ENCODE data around the gene KLHL25.
"Not testable (repeated sequence)": the region's sequence is repeated elsewhere in the genome, so short reads cannot be mapped to it uniquely, and the experiment has no call there.

The KLHL25 gene

GRCh38 chr15:85794598-85795336 lies at the start of gene KLHL25:
KLHL25 (minus strand) TSS chr15:85794925; CDS start chr15:85769810, 25,115 bp downstream.
- peak; percentile 92 to 97 for DNase-seq

DNA sequence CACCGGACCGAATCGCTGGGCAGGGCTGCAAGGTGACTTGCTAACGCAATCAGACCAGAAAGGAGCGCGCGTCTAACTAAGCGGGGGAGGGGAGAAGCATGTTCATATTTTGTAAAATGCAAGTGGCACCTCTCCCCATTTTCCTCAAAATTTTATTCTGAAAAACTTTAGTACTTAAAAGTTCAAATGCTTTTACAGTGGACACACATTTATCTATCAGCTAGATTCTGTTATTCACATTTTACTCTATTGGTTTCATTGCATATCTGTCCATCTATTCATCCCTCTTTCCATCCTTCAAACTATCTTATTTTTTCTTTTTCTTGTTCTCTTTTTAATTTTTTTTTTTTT lies 46.1 kb upstream of the KLHL25 start:
- DNase-seq = no peak

GRCh38 chr15:85840079-85840801 lies 45.5 kb upstream of the KLHL25 start:
- DNase-seq = peak; percentile 24 to 66

DNA sequence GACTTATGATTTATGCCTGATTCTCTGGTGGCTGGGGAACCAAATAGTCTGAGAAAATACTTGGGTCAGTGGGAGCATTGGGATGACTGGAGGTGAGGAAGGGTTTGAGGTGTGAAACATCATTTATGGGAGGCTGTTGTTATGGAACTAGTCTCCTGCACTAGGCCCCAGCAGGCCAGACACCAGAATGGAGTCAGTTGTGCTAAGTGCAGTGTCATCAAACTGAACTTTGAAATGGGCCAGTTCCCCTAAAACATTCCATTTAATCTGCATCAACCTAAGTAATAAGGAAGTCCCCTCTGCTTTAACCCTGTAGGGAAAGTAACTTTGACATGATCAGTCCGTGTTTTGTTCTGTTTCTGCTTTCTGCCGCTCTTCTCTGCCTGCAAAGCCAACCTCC lies 44.9 kb upstream of the KLHL25 start:
- DNase-seq = no peak

DNA sequence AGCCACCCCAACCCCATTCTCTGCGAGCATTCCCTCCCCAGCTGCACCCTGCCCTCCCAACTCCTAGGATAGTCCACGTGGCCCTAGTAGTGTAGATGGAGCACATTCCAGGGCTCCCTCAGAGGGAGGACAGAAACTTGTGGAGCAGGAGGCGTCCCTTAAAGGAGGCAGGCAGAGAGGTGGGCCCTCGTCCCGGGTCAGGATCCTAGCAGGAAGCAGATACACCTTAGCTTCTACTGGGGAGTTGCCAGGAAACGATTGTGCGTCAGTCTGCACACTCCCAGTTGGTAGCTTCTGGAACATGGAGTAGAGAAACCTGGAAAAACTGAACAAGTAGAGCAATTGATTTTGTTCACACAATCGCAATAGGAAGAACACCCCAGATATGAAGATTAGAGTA lies 43.9 kb upstream of the KLHL25 start:
- DNase-seq = no peak

DNA sequence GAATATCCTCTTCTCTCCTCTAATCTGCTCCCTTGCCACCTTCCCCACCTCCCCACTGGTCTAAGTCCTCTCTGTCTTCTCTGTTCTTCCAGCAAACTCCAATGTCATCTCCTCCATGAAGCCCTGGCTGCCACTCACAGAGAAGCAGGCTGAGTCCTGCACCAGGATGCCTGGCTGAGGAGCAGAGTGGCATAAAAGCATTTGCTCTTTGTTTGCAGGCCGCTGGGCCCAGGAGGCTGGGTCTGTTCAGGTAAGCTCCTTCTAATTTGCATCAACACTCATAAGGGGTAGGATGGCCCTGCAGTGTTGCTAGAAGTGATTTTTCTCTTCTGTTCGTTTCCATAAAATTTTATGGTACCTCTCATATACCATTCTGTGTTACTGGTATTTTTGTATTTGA lies 43.2 kb upstream of the KLHL25 start:
- no peak for DNase-seq

GRCh38 chr15:85837011-85837433 lies 42.3 kb upstream of the KLHL25 start:
- no peak for DNase-seq

DNA sequence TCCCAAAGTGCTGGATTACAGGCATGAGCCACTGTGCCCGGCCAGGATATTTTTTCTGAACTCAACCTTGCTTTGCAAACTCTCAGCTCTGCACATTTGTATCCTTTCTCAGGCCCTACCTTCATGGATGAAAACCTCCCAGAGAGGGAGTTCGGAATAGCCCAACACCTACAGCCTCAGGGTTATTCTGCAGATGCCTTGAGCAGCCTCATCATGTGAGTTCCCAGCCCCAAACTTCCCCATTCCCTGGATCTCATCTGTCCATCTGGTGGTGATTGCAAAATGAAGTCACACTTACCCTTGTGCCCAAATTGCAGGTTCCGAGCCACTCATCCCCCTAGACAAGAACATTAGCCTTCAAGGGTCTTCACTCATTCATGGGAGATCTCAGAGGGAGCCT lies 39.9 kb upstream of the KLHL25 start:
- DNase-seq = no peak

DNA sequence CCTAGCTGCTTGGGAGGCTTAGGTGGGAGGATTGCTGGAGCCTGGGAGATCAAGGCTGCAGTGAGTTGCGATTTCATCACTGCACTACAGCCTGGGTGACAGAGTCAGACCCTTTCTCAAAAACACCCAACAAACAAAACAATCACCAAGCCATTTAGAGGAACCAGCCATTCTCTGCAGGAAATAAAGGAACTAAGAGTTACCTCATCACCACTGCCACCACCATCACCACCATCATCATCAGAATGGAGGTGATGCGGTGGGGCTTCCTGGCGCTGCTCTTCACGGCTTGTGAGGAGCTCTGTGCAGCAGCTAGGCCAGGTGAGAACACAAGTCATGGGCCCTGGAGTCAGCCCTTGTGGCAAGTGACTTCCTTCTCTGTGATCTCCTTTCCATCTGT lies 37.7 kb upstream of the KLHL25 start:
- DNase-seq = no peak

DNA sequence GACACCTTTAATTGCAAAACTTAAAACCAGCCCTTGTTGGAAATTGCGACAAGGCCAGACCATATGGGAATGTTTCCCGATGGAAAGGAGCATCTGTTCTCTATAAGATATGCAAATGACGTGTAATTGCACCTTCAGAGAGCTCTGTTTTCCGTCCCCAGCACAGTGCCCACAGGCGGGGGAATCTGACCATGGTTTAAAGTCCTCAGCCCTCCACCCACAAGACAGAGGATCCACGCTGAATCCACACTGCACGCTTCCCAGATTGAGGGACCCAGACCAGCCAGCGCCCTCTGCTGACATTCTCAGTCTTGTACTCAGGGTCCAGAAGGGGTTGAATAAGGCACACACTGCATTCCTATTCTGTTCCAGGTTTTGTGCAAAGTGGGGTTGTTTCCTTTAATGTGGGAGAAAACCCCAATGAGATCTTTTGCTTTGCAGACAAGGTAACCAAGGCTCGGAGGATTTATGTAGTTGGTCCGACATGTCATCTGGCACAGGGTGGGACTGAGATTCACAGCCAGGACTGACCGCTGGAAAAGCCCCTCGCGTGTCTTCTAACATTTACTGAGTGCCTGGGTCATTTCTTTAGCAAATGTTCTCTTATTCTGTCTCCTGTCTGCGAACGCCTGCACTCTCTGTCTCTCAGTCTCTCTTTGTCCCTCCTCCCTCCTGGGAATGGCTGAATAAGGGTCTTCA lies 36.8 kb upstream of the KLHL25 start:
- DNase-seq = peak; percentile 48 to 51

GRCh38 chr15:85829754-85830153 lies 35.0 kb upstream of the KLHL25 start:
- not testable (repeated sequence) for DNase-seq

DNA sequence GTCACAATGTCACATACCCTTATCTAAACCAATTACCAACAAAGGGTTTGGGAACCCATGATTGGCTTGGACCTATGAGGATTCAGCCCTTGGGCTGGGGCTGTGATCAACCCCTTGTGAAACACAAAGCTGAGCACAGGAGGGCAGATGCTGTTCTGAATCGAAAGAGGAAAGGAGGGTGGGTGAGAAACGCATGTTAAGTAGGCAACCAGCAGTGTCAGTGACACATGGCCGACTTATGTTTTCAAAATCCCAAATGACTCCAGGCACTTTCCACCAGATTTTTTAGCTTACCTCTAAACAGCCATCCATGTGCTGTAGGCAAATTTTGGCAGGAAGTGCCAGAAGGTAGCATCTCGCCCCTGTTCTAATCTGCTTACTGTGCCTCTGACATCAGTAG lies 34.1 kb upstream of the KLHL25 start:
- DNase-seq = no peak

- DNase-seq = no peak
Observed at GRCh38 chr15:85828126-85828525, 33.4 kb upstream of the KLHL25 start.

GRCh38 chr15:85826756-85827515 lies 32.2 kb upstream of the KLHL25 start:
- no peak for DNase-seq

DNA sequence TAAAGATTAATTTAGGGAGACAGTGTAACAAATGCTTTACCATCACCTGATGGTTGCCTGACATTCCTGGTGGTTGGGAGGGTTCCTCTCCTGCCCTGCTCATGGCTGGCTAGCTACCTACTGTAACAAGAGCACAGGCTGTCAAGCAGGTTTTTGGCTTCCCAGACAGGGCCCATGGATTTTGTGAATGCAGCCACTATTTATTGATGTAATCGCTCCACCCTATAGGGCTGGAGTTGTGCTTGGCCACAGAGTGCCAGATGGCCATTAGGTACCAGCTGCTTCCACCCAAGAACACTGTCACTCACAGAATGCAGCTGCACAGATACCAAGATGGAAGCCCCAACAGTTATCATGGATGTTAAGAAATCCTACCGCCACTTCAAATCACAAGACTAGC lies 31.0 kb upstream of the KLHL25 start:
- no peak for DNase-seq

GRCh38 chr15:85825118-85825517 lies 30.4 kb upstream of the KLHL25 start:
- no peak for DNase-seq

GRCh38 chr15:85821545-85821944 lies 26.8 kb upstream of the KLHL25 start:
- no peak for DNase-seq

- no peak for DNase-seq
Observed at GRCh38 chr15:85819938-85820337, 25.2 kb upstream of the KLHL25 start.

- no peak for DNase-seq
Observed at GRCh38 chr15:85813234-85813633, 18.5 kb upstream of the KLHL25 start.

DNA sequence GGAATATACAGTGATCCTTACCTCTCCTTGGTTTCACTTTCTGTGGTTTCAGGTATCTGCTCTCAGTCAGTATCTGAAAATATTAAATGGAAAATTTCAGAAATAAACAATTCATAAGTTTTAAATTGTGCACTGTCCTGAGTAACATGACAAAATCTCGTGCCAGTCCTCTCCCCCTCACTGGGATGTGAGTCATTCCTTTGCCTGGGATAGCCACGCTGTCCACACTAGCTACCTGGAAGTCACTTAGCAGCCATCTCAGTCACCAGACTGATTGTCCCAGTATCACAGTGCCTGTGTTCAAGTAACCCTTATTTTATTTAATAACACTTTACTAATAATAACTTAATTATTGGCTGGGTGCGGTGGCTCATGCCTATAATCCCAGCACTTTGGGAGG lies 15.3 kb upstream of the KLHL25 start:
- no peak for DNase-seq

DNA sequence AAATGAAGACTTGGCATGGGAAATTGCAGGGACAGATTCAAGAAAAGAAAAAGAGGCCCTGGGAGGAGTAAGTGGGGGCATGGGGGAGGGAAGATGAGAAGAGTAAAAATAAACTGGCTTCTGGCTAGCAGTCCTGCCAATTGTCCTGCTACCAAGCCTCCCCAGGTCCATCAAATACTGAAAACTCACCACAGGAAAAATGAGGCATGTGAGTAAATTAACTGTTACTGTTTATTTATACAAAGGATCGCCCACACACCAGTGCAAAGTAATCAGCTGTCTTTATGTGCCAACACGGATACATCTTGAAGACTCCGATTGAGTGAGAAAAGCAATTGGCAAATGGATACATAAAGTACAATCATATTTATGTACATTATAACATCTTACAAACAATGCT lies 10.7 kb upstream of the KLHL25 start:
- DNase-seq = no peak

- no peak for DNase-seq
Observed at GRCh38 chr15:85804481-85805170, 9.9 kb upstream of the KLHL25 start.

- DNase-seq = not testable (repeated sequence)
Observed at GRCh38 chr15:85802617-85803016, 7.9 kb upstream of the KLHL25 start.
